ENCODE measurements around the gene TNRC18. TPM values are rescaled to one million over a fixed set of nuclear protein-coding genes. Genes with fewer than 3 reads are reported as not detected.
"Not testable (repeated sequence)": the region's sequence is repeated elsewhere in the genome, so short reads cannot be mapped to it uniquely, and the experiment has no call there.

TNRC18 gene, protein sequence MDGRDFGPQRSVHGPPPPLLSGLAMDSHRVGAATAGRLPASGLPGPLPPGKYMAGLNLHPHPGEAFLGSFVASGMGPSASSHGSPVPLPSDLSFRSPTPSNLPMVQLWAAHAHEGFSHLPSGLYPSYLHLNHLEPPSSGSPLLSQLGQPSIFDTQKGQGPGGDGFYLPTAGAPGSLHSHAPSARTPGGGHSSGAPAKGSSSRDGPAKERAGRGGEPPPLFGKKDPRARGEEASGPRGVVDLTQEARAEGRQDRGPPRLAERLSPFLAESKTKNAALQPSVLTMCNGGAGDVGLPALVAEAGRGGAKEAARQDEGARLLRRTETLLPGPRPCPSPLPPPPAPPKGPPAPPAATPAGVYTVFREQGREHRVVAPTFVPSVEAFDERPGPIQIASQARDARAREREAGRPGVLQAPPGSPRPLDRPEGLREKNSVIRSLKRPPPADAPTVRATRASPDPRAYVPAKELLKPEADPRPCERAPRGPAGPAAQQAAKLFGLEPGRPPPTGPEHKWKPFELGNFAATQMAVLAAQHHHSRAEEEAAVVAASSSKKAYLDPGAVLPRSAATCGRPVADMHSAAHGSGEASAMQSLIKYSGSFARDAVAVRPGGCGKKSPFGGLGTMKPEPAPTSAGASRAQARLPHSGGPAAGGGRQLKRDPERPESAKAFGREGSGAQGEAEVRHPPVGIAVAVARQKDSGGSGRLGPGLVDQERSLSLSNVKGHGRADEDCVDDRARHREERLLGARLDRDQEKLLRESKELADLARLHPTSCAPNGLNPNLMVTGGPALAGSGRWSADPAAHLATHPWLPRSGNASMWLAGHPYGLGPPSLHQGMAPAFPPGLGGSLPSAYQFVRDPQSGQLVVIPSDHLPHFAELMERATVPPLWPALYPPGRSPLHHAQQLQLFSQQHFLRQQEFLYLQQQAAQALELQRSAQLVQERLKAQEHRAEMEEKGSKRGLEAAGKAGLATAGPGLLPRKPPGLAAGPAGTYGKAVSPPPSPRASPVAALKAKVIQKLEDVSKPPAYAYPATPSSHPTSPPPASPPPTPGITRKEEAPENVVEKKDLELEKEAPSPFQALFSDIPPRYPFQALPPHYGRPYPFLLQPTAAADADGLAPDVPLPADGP (N-terminal part only)
- total RNA-seq, result 31.6 and 38.4 TPM in 2 replicates

GRCh38 chr7:5423306-5423975, at the start of gene TNRC18:
TSS of gene TNRC18 (minus strand) at chr7:5423834. CDS start at chr7:5421246, 2,588 bp downstream.
- no peak for DNase-seq (ENCODE audit: low read depth)
- H3K27me3 ChIP-seq (ENCODE audit: control insufficient read depth, insufficient read depth, low read length), result no peaks in the 10 kb centered on the region
- peak within 1 kb of the TSS; percentile 78 for H3K4me3 ChIP-seq (ENCODE audit: low read depth, low read length)
- no peak for TF ChIP-seq CTCF (IDR thresholded peaks at IDR 0.05; ENCODE audit: insufficient read depth, low read length, poor library complexity, severe bottlenecking)
- no peaks in the 10 kb centered on the region for H3K36me3 ChIP-seq (ENCODE audit: control insufficient read depth, insufficient read depth, low read length)

DNA sequence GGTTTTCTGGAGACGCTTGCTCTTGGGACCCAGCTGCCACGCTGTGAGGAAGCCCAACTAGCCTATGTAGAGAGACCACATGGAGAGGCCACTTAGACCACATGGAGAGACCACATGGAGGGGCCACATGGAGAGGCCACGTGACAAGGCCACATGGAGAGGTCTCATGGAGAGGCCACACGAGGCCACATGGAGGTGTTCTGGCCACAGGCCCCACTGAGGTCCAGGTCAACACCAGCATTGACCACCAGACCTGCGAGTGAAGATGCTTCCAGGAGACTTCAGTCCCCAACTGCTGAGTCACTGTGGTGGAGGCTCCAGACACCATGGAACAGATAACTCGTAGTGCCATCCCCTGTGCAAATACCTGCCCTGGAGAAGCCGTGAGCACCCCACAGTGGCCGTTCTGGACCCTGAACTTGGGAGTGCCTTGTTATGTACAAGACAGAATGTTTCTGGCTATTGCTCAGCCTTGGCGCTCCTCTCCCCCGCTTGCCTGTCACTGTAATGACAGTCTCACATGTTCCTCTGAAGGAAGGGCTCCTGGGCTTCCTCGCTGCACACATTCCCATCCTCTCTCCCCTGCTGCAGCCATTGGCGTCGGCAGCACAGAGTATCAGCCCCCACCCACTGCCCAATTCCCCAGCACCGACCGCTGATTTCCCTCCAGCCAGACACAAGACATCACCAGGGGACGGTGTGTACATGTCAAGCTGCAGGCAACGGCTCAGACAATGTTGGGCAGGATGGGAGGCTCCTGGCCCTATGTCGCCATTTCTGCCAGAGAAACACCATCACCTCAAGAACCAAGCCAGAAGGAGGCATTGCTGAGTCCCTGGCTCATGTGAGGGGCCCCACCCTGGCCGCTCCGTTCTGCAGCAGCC, 49.0 kb upstream of the TNRC18 start:
- Histone ChIP-seq H3K4me3 (ENCODE audit: low read depth, low read length) (no peak overlapping the region), H3K27me3 (ENCODE audit: control insufficient read depth, insufficient read depth, low read length) (no peaks in the 10 kb centered on the region), H3K36me3 (ENCODE audit: control insufficient read depth, insufficient read depth, low read length) (no peaks in the 10 kb centered on the region)
- no peak for TF ChIP-seq CTCF (IDR thresholded peaks at IDR 0.05; ENCODE audit: insufficient read depth, low read length, poor library complexity, severe bottlenecking)
- no peak for DNase-seq (ENCODE audit: low read depth)

DNA sequence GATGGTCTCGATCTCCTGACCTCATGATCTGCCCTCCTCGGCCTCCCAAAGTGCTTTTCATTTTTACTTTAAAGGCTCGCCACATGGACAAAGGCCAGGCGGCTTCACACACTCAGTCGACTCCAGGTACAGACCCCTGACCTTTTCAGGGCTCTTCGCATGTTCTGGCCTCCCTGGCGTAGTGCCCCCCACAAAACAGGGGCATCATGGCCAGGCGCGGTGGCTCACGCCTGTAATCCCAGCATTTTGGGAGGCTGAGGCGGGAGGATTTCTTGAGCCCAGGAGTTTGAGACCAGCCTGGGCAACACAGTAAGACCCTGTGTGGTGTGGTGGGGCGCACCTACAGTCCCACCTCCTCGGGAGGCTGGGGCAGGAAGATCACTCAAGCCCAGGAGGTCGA, 48.0 kb upstream of the TNRC18 start:
- not testable (repeated sequence) for DNase-seq (ENCODE audit: low read depth); H3K27me3 ChIP-seq (ENCODE audit: control insufficient read depth, insufficient read depth, low read length); H3K4me3 ChIP-seq (ENCODE audit: low read depth, low read length); H3K36me3 ChIP-seq (ENCODE audit: control insufficient read depth, insufficient read depth, low read length)

- Histone ChIP-seq H3K27me3 (ENCODE audit: control insufficient read depth, insufficient read depth, low read length) (no peaks in the 10 kb centered on the region), H3K4me3 (ENCODE audit: low read depth, low read length) (no peak overlapping the region), H3K36me3 (ENCODE audit: control insufficient read depth, insufficient read depth, low read length) (no peaks in the 10 kb centered on the region)
- no peak for DNase-seq (ENCODE audit: low read depth)
- TF ChIP-seq CTCF (IDR thresholded peaks at IDR 0.05; ENCODE audit: insufficient read depth, low read length, poor library complexity, severe bottlenecking), result no peak
These were observed 47.2 kb upstream of the TNRC18 start for GRCh38 chr7:5470816-5471215.

DNA sequence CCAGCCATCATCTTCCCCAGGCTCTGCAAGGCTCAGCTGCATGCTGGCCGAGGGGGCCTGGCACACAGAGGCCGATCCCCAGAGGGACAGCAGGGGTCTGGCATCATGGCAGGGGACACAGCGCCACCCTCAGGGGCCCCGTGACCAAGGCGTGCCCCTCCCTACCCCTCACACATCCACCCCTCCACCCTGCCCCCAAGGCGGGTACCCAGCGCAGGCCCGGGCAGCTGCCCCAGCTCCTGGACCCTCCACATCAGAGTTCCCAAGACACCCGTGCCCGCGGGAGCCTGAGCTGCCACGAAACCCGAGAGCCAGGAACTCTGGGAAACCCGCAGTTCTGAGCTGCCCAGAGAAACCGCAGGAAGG, 46.5 kb upstream of the TNRC18 start:
- H3K4me3 ChIP-seq (ENCODE audit: low read depth, low read length), result no peak overlapping the region
- no peaks in the 10 kb centered on the region for H3K27me3 ChIP-seq (ENCODE audit: control insufficient read depth, insufficient read depth, low read length)
- H3K36me3 ChIP-seq (ENCODE audit: control insufficient read depth, insufficient read depth, low read length), result no peaks in the 10 kb centered on the region
- no peak for TF ChIP-seq CTCF (IDR thresholded peaks at IDR 0.05; ENCODE audit: insufficient read depth, low read length, poor library complexity, severe bottlenecking)
- DNase-seq (ENCODE audit: low read depth), result no peak

Measured in kidney epithelial cell (primary cell).